H1 (cell line): ENCODE data around the gene CDC37.

ENCODE experiments used
- CBX5 ChIP-seq: fragments of 300-800, 300-1000 bp; sonication (generic); IDR thresholded peaks from 2 replicates; pipeline ENCODE4 v1.7.1; 2016; ENCODE audit warnings: antibody characterized with exemption, low read length, low read depth
- RFX5 ChIP-seq: IDR thresholded peaks from 2 replicates; pipeline ENCODE4 v1.6.1; 2011; ENCODE audit warnings: low read depth, low read length, improper control_type of control experiment, borderline replicate concordance

GRCh38 chr19:10407096-10407495 lies 3.8 kb upstream of the CDC37 start:
- no peak for TF ChIP-seq RFX5
- TF ChIP-seq CBX5 = no peak
